Stimulated activated CD8-positive, alpha-beta memory T cell treated with anti-CD3 and anti-CD28 coated beads, Interleukin-2, amount 100 ng/mL, for 48 hours (primary cell): ENCODE results near the gene PFDN6.
"Not testable (repeated sequence)": the region's sequence is repeated elsewhere in the genome, so short reads cannot be mapped to it uniquely, and the experiment has no call there.

Experiments
- DNase-seq, 2 donors: peaks; one replicate each; pipeline ENCODE4 v3.0.0-alpha.2; 2020; ENCODE audit warnings: low read depth in 2 of 2

PFDN6 gene

GRCh38 chr6:33288921-33289783, at the start of gene PFDN6, which contains the start of gene WDR46:
Gene PFDN6 (plus strand): TSS chr6:33289601. CDS start chr6:33289857, 256 bp downstream.
Gene WDR46 (minus strand): TSS chr6:33289239. CDS start chr6:33289170, 69 bp downstream.
- DNase-seq, result peak; percentile 49 to 66

GRCh38 chr6:33241968-33242367, 47.4 kb upstream of the PFDN6 start:
- no peak for DNase-seq

- DNase-seq, result no peak
Observed at GRCh38 chr6:33243476-33243875, 45.9 kb upstream of the PFDN6 start.

- DNase-seq, result peak; percentile 82 to 92
Observed at GRCh38 chr6:33247977-33248642, 41.3 kb upstream of the PFDN6 start.

GRCh38 chr6:33248643-33248931, 40.8 kb upstream of the PFDN6 start:
- peak; percentile 15 to 18 for DNase-seq

- DNase-seq, result peak; percentile 93 to 96
Observed at GRCh38 chr6:33248932-33249731, 40.3 kb upstream of the PFDN6 start.

- DNase-seq, result no peak
Observed at GRCh38 chr6:33249732-33250630, 39.4 kb upstream of the PFDN6 start.

- no peak for DNase-seq
Observed at GRCh38 chr6:33250731-33251130, 38.7 kb upstream of the PFDN6 start.

GRCh38 chr6:33251395-33252012, 37.9 kb upstream of the PFDN6 start:
- DNase-seq, result no peak

- no peak for DNase-seq
Observed at GRCh38 chr6:33252759-33253158, 36.6 kb upstream of the PFDN6 start.

- DNase-seq, result no peak
Observed at GRCh38 chr6:33254591-33254990, 34.8 kb upstream of the PFDN6 start.

- no peak for DNase-seq
Observed at GRCh38 chr6:33259032-33259431, 30.4 kb upstream of the PFDN6 start.

- not testable (repeated sequence) for DNase-seq
Observed at GRCh38 chr6:33262490-33262889, 26.9 kb upstream of the PFDN6 start.

GRCh38 chr6:33264015-33264414, 25.4 kb upstream of the PFDN6 start:
- DNase-seq, result no peak

GRCh38 chr6:33271117-33271467, 18.3 kb upstream of the PFDN6 start:
- DNase-seq, result no peak

- DNase-seq, result peak; percentile 64 to 82
Observed at GRCh38 chr6:33271468-33272274, 17.7 kb upstream of the PFDN6 start, which contains the start of the genes RPS18 and VPS52. Gene RPS18 (plus strand): TSS chr6:33272075. CDS start chr6:33272120, 45 bp downstream. Gene VPS52 (minus strand): TSS chr6:33271876. CDS start chr6:33271675, 201 bp downstream.

GRCh38 chr6:33272275-33273128, 16.9 kb upstream of the PFDN6 start:
- DNase-seq, result no peak

GRCh38 chr6:33273129-33273923, 16.1 kb upstream of the PFDN6 start:
- no peak for DNase-seq
